Stimulated activated CD4-positive, alpha-beta T cell treated with anti-CD3 and anti-CD28 coated beads, Interleukin-1b, Interleukin-23, amount 100 ng/mL, for 4 hours (primary cell): Measurements from ENCODE around the gene DTNBP1.

Experiments used
- DNase-seq, 2 donors: peaks; one replicate each; pipeline ENCODE4 v3.0.0-alpha.2; 2020; ENCODE audit warnings: low read depth in 2 of 2

Gene DTNBP1

DNA sequence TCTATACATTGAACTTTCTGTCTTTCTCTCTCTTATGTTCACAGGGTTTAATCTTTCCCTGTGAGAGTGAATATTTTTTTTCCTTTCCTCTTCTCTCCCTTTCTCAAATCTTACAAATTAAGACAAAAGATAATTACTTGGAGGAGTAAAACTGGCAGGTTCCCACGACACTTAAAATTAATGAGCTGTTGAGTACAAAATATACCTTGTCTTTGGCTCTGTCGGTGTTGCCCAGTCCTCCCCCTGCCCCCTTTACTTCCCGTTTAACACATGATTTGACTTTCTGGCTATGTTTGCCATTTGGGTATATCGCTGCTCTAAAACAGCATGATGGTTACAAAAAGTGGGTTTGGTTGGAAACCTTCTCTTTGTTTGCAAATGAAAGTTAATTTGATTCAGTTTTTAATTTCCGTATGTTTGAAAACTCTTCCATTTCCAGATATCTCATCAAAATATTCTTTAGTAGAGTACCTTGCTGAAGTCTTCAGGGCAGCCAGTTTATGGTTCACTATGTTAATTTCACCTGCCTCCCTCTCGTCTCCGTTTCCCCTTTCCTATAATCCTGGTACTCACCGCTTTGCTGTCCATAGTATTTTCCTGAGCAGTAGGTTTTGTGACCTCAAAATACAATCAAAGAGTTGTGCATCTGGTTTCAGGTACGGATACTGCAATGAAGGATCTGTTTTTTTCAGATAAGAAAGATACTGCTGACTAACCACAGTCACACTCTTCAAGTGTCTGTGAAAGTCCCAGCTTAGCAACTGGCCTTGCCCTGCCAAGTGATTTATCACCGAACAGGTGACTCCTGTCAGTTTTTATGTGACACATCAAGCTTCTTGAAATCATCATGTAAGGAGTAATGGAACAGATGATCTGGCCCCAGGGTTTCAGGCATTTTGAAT lies 181.2 kb downstream of the DTNBP1 start:
- DNase-seq: peak in 1 of 2 donors; percentile 16

DNA sequence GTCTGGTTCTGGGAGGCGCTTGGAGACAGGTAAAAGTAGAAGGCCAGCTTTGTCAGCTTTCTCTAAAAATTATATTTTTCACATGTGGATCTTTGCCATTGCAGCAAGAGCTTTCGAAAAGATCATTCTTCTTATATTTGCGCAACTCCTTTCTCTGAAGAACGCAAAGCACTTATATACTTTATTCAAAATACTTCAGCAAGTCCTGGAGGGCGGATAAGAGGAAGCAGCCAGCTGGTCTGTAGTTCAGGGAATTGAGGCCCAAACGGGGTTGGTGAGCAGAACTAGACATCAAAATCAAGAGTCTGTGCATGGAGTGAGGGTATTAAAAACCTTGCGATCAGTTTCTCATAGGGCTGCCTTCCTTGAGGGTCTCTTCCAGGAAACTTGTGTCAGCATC lies 182.3 kb downstream of the DTNBP1 start:
- no peak for DNase-seq

DNA sequence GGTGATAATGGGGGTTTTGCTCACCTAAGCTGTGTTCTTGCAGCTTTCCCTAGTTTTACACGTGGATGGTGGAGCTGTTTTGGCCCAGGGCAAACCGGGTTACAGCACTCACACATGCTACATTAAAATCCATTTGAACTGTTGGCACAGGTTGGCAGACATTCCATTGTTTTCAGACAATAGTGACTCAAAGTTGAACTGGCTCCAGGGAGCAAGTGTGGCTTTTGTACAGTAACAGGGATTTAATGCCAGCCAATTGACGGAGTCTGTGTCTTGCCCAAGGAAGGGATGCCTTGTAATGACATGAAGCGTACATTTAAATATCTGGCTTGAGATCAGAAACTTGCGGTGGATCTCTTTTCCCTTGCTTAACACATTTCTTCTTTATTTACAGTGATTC lies 183.1 kb downstream of the DTNBP1 start:
- no peak for DNase-seq

DNA sequence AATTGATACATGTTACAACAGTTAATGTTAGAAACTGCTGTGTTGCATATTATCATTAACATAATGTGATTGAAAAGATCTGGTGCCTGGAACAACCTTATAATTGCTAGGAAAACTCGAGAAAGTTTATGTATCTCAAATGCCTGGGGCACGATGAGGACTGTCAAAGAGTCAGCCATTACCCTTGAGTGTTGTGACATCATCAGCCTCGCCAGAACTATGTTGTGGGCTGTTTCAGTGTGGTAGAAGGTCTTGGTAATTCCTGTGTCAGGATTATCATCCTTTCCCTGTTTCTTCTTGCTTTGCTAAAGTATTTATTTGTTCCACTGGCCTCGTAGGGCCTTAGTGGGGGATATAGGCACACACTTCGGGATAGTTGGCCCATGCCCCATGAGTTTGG lies 185.1 kb downstream of the DTNBP1 start:
- DNase-seq: no peak

DNA sequence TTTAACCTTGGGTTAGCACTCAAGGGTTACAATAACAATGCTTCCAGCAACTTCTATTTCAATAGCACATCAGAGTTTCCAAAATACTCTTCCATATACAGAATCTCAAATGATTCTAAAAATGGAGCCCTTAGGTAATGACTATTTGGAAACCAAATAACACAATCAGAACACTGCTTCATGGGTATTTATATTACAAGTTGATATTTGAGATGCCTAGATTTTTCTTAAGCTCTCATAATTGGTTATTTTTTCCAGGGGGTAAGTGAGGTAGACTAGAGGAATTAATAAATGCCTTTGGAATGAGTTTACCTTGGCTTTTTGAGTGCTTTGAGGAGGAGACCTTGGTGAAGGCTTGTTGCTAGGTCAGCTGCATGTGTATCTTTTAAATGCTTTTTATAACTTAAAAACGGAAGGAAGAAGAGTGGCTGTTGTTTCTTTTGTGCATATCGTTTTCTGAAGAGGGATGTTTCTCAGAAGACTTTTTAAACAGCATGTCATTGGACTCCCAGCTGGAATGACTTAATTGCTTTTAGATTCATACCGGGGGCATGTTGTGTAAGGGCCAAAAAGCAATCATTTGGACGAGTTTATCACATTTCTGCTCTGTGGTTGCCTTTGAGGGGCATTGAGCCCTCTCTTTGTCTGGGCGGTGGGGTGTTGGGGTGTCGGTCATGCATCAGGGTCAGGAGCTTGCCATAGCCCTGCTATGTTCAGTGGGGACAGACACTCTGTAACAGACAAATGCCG lies 186.0 kb downstream of the DTNBP1 start:
- DNase-seq: no peak

DNA sequence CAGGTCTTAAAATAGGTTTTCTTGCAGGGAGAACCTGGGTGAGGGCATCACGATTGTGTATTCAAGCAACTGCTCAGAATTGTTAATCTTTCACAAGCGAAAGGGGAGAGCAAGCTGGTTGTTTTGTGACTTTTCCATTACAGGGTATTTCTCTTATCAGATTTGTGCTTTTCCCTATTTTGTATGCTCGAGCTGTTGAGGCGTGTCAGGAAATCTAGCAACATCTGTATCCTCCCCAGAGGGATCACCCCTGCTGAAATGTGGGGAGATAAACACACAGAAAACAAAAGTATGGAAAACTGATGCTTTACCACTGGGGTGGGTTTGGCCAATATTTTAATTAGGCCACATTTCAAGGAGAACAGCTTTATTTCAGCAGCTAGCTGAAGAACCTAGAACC lies 187.0 kb downstream of the DTNBP1 start:
- DNase-seq: no peak

DNA sequence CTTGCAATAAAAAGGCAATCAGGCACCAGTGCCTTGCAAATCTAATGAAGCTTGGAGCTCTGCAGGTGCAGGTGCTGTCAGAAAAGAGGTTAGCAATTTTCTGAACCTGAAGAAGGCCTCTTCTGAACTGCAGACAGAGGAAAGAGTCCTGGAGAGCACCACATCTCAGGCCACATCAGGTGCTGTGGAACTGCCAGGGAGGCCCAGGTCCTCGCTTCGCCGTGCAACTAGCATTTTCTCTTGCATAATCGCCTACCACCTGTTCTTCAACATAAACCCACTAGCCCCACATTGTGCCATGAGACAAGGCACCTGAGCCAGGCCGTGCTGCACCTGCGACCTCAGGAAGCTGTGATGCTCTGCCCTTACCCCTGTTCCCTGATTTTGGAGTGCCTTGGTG lies 187.6 kb downstream of the DTNBP1 start:
- no peak for DNase-seq

DNA sequence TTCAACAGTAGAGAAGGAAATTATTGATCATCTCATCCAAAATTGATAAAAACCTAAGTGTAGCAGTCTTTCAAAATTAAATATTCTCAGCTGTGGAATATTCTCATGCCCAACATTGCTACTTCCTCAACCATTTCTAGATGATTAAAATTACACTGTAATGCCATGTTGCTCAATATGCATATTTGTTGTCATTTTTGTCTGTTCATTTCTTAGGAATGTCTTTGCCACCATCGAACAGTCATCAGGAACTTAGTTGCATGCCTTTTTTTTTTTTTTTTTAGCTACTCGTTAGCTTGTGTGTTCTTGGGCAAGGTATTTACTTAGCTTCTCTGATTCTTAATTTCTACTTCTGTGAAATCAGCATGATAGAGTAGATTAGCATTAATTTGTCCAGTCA lies 188.6 kb downstream of the DTNBP1 start:
- no peak for DNase-seq

DNA sequence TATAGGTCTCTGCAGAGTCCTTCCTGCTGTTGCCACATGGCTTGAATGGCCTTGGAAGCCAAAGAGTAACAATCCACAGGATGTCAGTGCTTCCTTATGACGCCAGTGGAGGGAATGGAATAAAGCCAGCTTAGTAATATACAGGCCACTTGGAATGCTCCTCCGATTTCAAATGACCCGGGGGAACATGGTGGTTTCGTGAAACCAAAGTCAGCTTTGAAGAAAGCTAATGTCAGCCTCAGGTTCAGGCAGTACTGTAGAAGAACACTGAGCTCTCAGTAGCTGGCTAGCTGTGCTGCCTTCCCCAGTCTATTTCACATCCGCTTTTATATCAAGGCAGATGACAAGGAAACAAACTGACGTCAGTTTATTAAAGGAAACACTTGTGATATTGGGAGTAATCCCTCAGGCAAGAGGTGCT lies 189.1 kb downstream of the DTNBP1 start:
- DNase-seq: no peak

DNA sequence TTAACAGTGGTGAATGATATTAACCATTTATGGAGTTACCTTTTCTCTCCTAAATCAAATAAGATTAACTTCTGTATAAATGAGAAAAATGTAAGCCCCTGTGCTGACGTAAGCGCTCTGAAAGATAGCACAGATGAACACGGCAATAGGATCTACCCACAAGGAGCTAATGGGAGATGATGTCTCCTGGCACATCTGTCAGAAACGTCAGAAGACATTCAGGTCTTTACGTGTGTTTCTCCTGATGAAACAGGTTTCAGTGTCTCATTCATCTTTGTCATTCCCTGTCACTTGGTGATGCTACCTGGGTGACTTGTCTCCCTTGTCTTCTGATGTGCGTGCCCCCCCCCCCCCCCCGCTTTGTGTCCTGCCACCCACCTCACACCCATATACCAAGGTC lies 189.7 kb downstream of the DTNBP1 start:
- no peak for DNase-seq
